BLaER1 treated with 17β-estradiol and CSF1 and Interleukin-3, amounts not matched to agents 10 nM and 100 nM (cell line): ENCODE data around the gene PRUNE2.

Experiments
- H3K27ac ChIP-seq, 11 experiments: shearing (Covaris generic); formaldehyde crosslinking; 2 replicates each; pipeline ENCODE4 v1.8.1; 2022
- H3K27me3 ChIP-seq, 11 experiments: shearing (Covaris generic); formaldehyde crosslinking; 2 replicates each; pipeline ENCODE4 v1.8.1; 2022
- H3K36me3 ChIP-seq, 11 experiments: shearing (Covaris generic); formaldehyde crosslinking; 2 replicates each; pipeline ENCODE4 v1.8.1; 2022
- H3K4me1 ChIP-seq, 10 experiments: shearing (Covaris generic); formaldehyde crosslinking; 2 replicates each; pipeline ENCODE4 v1.8.1; 2022
- H3K4me2 ChIP-seq, 11 experiments: shearing (Covaris generic); formaldehyde crosslinking; 2 replicates each; pipeline ENCODE4 v1.8.1; 2022
- H3K4me3 ChIP-seq, 10 experiments: shearing (Covaris generic); formaldehyde crosslinking; 2 replicates each; pipeline ENCODE4 v1.8.1; 2022
- H3K9ac ChIP-seq, 11 experiments: shearing (Covaris generic); formaldehyde crosslinking; 2 replicates each; pipeline ENCODE4 v1.8.1; 2022
- H3K9me3 ChIP-seq, 11 experiments: shearing (Covaris generic); formaldehyde crosslinking; replicated peaks in 1 of 11; 2 replicates each; pipeline ENCODE4 v1.8.1; 2022
- H4K20me1 ChIP-seq, 11 experiments: shearing (Covaris generic); formaldehyde crosslinking; 2 replicates each; pipeline ENCODE4 v1.8.1; 2022
- Cebpa-rat ChIP-seq, 11 experiments: shearing (Covaris generic); IDR thresholded peaks; 2 replicates each; pipeline ENCODE4 v1.8.1; 2022

The PRUNE2 gene

DNA sequence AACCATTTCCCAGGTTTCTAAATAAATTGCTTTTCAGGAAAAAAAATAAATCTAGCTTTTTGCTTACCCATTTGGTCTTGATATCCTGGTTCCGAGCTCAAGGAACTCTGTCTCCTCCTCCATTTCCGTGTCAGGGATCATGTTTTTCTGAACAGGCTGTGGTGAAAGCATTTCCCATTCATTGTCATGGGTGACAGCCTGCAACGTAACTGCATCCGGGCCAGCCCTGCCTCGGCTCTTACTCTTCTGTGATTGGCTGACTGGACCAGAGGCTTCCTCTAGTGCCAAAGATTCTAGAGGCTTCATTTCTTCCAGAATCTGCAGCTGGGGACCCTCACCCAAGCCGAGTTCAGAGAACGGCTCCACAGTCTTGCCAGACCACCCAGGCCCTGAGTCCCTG, 202.6 kb downstream of the PRUNE2 start:
- no peaks in the 10 kb centered on the region for H3K9me3 ChIP-seq
- peak overlapping the region in 7 of 11 experiments; percentile 0 to 51 (median 29); a peak in 7 of 22 replicates for H3K27ac ChIP-seq
- no peak overlapping the region for H3K9ac ChIP-seq
- no peaks in the 10 kb centered on the region for H3K27me3 ChIP-seq
- peak overlapping the region; percentile 10 to 42 (median 20); a peak in 15 of 22 replicates for H3K4me2 ChIP-seq
- peaks cover 0 to 28% (median 13%) of the 10 kb centered on the region in 10 experiments; a peak in 12 of 20 replicates for H3K4me1 ChIP-seq
- no peaks in the 10 kb centered on the region for H4K20me1 ChIP-seq
- peak overlapping the region in 1 of 10 experiments; percentile 17; a peak in 1 of 20 replicates for H3K4me3 ChIP-seq
- TF ChIP-seq Cebpa-rat (IDR thresholded peaks at IDR 0.05) = no peak
- H3K36me3 ChIP-seq = no peaks in the 10 kb centered on the region

DNA sequence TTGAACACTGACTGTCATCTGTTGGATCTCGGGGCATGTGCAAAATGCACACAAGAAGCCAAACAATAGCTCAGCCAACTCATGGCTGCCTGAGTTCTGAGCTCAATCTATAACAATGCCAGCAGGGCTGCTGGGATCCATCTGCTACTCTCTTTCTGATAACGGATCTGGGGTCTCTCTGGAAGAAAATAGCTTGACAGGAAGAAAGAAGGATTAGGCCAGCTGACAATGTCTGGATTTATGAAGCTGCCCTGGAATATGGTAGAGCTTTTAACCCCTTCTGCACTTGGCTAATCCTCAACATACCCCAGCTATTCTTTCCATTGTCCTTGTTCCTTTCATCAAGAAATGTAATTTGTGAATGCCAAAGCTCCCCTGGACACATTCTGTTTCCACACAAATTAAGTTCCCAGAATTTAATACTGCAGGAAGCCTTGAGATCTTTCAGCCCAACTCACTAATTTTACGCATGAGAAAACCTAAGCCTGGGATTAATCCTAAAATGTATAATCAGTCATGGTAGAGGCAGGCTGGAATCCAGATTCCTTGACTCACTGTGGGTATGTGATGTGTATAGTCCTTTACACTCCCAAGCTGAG, 204.4 kb downstream of the PRUNE2 start:
- TF ChIP-seq Cebpa-rat (IDR thresholded peaks at IDR 0.05) = no peak
- Histone ChIP-seq H3K27ac (no peak overlapping the region), H3K4me3 (no peak overlapping the region), H3K9ac (no peak overlapping the region), H3K4me2 (no peak overlapping the region), H3K36me3 (no peaks in the 10 kb centered on the region), H4K20me1 (no peaks in the 10 kb centered on the region), H3K9me3 (no peaks in the 10 kb centered on the region), H3K4me1 (peaks cover 0 to 15% (median 9%) of the 10 kb centered on the region in 10 experiments; a peak in 10 of 20 replicates), H3K27me3 (no peaks in the 10 kb centered on the region)

DNA sequence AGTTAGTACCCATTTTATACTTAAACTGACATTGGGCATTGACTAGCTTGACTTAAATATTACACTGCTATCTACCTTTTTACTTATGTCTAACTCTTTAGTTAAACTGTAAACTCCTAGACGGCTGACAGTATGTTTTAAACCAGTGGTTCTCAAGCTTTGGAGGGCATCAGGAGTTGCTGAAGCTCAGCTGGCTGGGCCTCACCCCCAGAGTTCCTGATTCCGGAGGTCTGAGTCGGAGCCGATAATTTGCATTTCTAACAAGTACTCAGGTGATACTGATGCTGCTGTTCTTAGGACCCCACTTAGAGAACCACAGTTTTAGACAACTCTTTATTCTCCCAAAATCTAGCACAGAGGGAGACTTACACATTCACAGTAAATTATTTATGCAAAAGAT, 205.0 kb downstream of the PRUNE2 start:
- peaks cover 0 to 15% (median 9%) of the 10 kb centered on the region in 10 experiments; a peak in 10 of 20 replicates for H3K4me1 ChIP-seq
- H3K27me3 ChIP-seq = no peaks in the 10 kb centered on the region
- no peak overlapping the region for H3K4me3 ChIP-seq
- H3K4me2 ChIP-seq = no peak overlapping the region
- no peak for TF ChIP-seq Cebpa-rat (IDR thresholded peaks at IDR 0.05)
- no peaks in the 10 kb centered on the region for H3K36me3 ChIP-seq
- no peaks in the 10 kb centered on the region for H4K20me1 ChIP-seq
- no peaks in the 10 kb centered on the region for H3K9me3 ChIP-seq
- H3K27ac ChIP-seq = no peak overlapping the region
- H3K9ac ChIP-seq = no peak overlapping the region

DNA sequence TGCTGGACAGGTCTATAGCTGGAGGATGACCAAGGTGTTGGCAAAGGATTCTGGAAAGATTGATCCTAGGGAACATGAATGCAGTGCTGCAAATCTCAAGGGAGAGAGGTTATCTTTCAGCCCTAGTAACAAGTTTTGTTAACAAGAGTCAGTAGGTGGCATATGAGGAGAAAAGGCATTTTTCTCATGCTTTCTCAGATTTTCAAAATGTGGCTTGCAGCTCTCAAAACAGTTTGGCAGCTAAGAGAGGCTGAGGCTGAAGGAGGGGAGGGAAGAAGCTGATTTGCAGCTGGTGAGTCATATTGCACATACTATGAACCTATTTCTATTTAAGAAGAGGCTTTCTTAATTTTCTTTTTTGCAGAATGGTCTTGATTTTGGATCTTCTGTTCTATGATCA, 205.9 kb downstream of the PRUNE2 start:
- Histone ChIP-seq H3K4me3 (no peak overlapping the region), H3K27ac (no peak overlapping the region), H4K20me1 (no peaks in the 10 kb centered on the region), H3K4me2 (no peak overlapping the region), H3K9me3 (no peaks in the 10 kb centered on the region), H3K4me1 (peaks cover 0 to 15% (median 9%) of the 10 kb centered on the region in 10 experiments; a peak in 10 of 20 replicates), H3K27me3 (no peaks in the 10 kb centered on the region), H3K36me3 (no peaks in the 10 kb centered on the region), H3K9ac (no peak overlapping the region)
- no peak for TF ChIP-seq Cebpa-rat (IDR thresholded peaks at IDR 0.05)

DNA sequence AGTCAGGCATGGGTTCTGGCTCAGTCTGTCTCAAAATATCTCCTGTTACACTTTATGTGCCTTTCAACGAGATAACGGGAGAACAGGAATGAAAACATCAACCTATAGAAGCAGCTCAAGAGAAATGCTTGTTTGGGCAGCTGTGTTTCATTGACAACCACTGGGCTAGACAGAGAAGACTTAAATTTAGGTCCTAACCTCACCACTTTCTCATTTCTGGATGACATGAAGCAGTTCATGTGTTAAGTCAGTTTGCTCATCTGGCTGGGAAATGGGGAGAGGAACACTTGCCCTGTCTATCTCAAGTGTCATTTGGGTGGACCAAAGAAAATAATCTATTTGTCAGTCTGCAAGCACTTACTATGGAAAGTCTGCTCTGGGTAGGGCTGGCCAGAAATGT, 208.4 kb downstream of the PRUNE2 start:
- Histone ChIP-seq H3K4me2 (no peak overlapping the region), H3K4me3 (no peak overlapping the region), H3K4me1 (peaks cover 0 to 13% (median under 1%) of the 10 kb centered on the region in 10 experiments; a peak in 9 of 20 replicates), H3K27me3 (no peaks in the 10 kb centered on the region), H3K36me3 (no peaks in the 10 kb centered on the region), H4K20me1 (no peaks in the 10 kb centered on the region), H3K9me3 (no peaks in the 10 kb centered on the region), H3K9ac (no peak overlapping the region), H3K27ac (no peak overlapping the region)
- TF ChIP-seq Cebpa-rat (IDR thresholded peaks at IDR 0.05) = no peak

DNA sequence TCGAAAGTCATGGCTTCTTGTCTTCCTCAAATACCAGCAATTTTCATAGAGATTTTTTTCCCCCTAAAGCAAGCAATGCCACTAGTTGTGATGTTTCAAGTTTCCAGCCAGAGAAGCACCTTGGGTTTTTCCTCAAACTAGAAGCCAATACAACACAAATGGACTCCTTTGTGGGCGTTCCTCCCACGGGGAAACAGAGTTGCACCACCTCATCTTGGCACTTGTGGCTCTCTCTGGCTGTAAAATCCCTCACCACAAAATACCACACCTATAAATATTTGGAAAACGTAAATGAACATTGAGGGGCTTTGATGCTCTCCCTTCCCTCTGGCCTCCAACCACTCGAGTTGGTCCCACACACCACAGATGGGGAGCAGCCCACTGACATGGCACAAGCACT, 208.8 kb downstream of the PRUNE2 start:
- Histone ChIP-seq H3K9me3 (no peaks in the 10 kb centered on the region), H3K4me2 (no peak overlapping the region), H3K4me1 (peaks cover 2 to 15% (median 4%) of the 10 kb centered on the region in 10 experiments; a peak in 19 of 20 replicates), H3K4me3 (no peak overlapping the region), H3K36me3 (no peaks in the 10 kb centered on the region), H3K9ac (no peak overlapping the region), H3K27ac (no peak overlapping the region), H3K27me3 (no peaks in the 10 kb centered on the region), H4K20me1 (no peaks in the 10 kb centered on the region)
- no peak for TF ChIP-seq Cebpa-rat (IDR thresholded peaks at IDR 0.05)

DNA sequence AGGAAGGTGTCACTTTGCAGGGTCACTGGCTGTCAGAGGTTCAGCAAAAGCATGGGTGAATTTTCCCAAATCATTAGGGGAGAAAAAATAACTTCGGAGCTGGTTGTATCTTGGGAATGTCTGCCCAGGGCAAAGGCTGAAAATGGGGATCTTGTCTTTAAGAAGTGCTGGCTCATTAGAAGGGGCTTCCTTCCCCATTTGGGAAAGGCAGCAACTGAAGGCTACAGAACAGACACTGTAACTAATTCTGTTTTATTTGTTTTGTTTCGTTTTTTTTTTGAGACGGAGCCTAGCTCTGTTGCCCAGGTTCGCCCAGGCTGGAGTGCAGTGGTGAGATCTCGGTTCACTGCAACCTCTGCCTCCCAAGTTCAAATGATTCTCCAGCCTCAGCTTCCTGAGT, 212.0 kb downstream of the PRUNE2 start:
- Histone ChIP-seq H3K27ac (no peak overlapping the region), H3K36me3 (no peaks in the 10 kb centered on the region), H3K4me2 (peak overlapping the region in 3 of 11 experiments; percentile 38 to 75 (median 59); a peak in 6 of 22 replicates), H3K4me3 (no peak overlapping the region), H3K4me1 (peaks cover 8 to 24% (median 12%) of the 10 kb centered on the region in 10 experiments), H4K20me1 (no peaks in the 10 kb centered on the region), H3K9me3 (no peaks in the 10 kb centered on the region), H3K27me3 (no peaks in the 10 kb centered on the region), H3K9ac (no peak overlapping the region)
- TF ChIP-seq Cebpa-rat (IDR thresholded peaks at IDR 0.05) = no peak

DNA sequence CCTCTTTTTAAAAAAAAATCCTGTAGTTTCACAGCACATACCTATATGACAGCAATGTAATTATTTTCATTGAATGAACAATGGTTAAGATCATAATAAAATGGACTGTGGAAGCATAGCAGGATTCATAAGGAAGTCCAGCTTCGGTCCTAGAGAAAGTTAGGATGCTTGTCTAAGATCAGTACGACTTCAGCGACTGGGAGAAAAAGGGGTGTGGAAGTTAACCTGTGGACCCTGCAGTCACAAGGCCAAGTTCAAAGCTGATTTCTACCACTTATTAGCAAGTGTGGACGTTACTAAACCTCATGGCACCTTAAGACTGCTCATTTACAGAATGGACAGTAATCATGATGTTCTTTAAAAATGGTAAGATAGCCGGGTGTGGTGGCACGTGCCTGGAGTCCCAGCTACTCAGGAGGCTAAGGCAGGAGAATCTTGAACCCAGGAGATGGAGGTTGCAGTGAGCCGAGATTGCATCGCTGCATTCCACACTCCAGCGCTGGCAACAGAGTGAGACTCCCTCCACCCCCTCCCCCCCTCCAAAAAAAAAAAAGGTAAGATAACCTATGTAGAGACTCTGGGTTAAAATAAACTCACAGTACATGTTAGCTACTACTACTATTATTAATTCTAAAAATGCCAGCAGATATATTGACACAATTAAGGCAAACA, 213.3 kb downstream of the PRUNE2 start:
- Histone ChIP-seq H3K36me3 (no peaks in the 10 kb centered on the region), H3K4me1 (peaks cover 8 to 33% (median 15%) of the 10 kb centered on the region in 10 experiments), H3K27ac (no peak overlapping the region), H4K20me1 (no peaks in the 10 kb centered on the region), H3K4me3 (no peak overlapping the region), H3K9ac (no peak overlapping the region), H3K27me3 (no peaks in the 10 kb centered on the region), H3K9me3 (no peaks in the 10 kb centered on the region), H3K4me2 (peak overlapping the region in 7 of 11 experiments; percentile 38 to 68 (median 46); a peak in 11 of 22 replicates)
- no peak for TF ChIP-seq Cebpa-rat (IDR thresholded peaks at IDR 0.05)

DNA sequence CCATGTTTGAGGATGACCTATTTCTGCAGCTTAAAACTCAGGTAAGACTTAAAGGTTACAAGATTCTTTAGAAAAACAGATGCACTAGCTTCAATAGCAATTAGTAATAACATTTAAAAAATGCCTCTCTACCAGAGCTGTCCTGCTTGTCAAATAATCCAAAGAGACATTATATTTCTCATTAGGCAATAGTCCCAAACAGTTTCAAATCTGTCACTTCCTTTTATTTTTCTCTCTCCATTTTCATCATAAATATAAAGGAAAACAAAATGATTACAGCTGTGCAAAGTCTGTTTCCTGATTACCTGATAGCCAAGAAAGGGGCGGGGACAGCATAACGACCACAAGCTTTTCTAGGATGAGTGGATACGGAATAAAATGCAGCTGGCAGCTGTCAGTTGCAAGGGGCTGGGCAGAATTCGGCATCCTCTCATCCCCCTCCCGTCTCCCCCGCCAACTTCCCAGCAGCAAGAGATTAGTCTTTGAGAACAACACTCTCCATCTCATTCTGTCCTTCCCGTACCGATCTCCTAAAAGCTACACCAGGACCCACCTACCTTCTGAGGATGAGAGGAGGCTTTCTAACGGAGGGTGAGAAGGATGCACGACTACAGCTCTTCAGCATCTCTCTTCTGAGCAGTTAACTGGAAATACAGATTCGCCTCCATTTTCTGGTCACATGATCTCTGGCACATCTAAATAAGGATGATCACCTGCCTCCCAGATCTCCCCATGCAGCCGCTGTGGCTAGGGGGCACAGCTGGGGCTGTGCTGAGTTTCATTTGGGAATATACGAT, 214.2 kb downstream of the PRUNE2 start:
- Histone ChIP-seq H3K36me3 (no peaks in the 10 kb centered on the region), H3K27me3 (no peaks in the 10 kb centered on the region), H3K4me2 (peak overlapping the region; percentile 38 to 68 (median 51)), H3K9me3 (no peaks in the 10 kb centered on the region), H3K4me1 (peaks cover 8 to 34% (median 15%) of the 10 kb centered on the region in 10 experiments), H4K20me1 (no peaks in the 10 kb centered on the region), H3K9ac (no peak overlapping the region), H3K27ac (no peak overlapping the region), H3K4me3 (no peak overlapping the region)
- no peak for TF ChIP-seq Cebpa-rat (IDR thresholded peaks at IDR 0.05)
